CD14-positive monocyte (primary cell): ENCODE results near the gene TRAPPC12. TPM values are rescaled to one million over a fixed set of nuclear protein-coding genes. Genes with fewer than 3 reads are reported as not detected.
A peak's percentile ranks its signal among the peaks of the same experiment; 100 is the strongest.

ENCODE experiments used
- DNase-seq, 3 donors: peaks; one replicate each; pipeline ENCODE4 v3.0.0-alpha.2; 2011 to 2022
- H2AFZ ChIP-seq: 2 replicates; pipeline ENCODE4 v1.6.0; 2012; ENCODE audit warnings: mild to moderate bottlenecking, low read depth, low read length, inconsistent platforms; ENCODE audit not compliant: insufficient read depth, poor library complexity, severe bottlenecking
- H3K27ac ChIP-seq, 2 donors: 1 replicate in 1 of 2; 2 replicates in 1 of 2; pipeline ENCODE4 v1.5.1; 2012 to 2013; ENCODE audit warnings: low read length in 2 of 2, control low read depth in 1 of 2, inconsistent platforms in 1 of 2, low read depth in 1 of 2, mild to moderate bottlenecking in 1 of 2
- H3K27me3 ChIP-seq, 2 donors: one replicate each; pipeline versions ENCODE4 v1.6.0 to v1.6.1; 2011 to 2013; ENCODE audit warnings: low read length in 2 of 2; ENCODE audit not compliant: control insufficient read depth in 2 of 2, insufficient read depth in 2 of 2
- H3K36me3 ChIP-seq, 2 donors: replicated peaks in 1 of 2; 1 replicate in 1 of 2; 2 replicates in 1 of 2; pipeline versions ENCODE4 v1.5.1 to v1.6.1; 2012 to 2013; ENCODE audit warnings: low read length in 2 of 2, control low read depth in 1 of 2, inconsistent platforms in 1 of 2, mild to moderate bottlenecking in 1 of 2; ENCODE audit not compliant: insufficient read depth in 2 of 2, control insufficient read depth in 1 of 2
- H3K4me1 ChIP-seq, 2 donors: 1 replicate in 1 of 2; 2 replicates in 1 of 2; pipeline versions ENCODE4 v1.5.1 to v1.6.1; 2012 to 2013; ENCODE audit warnings: low read length in 2 of 2, control low read depth in 1 of 2, inconsistent platforms in 1 of 2, mild to moderate bottlenecking in 1 of 2, moderate library complexity in 1 of 2; ENCODE audit not compliant: insufficient read depth in 2 of 2, control insufficient read depth in 1 of 2
- H3K4me2 ChIP-seq: replicated peaks from 2 replicates; pipeline ENCODE3; 2012; ENCODE audit warnings: low read length, moderate library complexity, mild to moderate bottlenecking; ENCODE audit not compliant: poor library complexity, severe bottlenecking; ENCODE audit errors: extremely low read depth
- H3K4me3 ChIP-seq, 3 experiments: fragments of 200-600 bp in 1 of 3; sonication (generic) in 1 of 3; replicated peaks in 1 of 3; 1 replicate in 2 of 3; 2 replicates in 1 of 3; pipeline ENCODE4 v1.5.1; 2011 to 2013; ENCODE audit warnings: low read length in 3 of 3, mild to moderate bottlenecking in 3 of 3, control low read depth in 2 of 3, low read depth in 2 of 3, inconsistent platforms in 1 of 3, moderate library complexity in 1 of 3
- H3K79me2 ChIP-seq: 2 replicates; pipeline ENCODE4 v1.6.0; 2012; ENCODE audit warnings: mild to moderate bottlenecking, control low read depth, inconsistent platforms, low read length, moderate library complexity; ENCODE audit not compliant: insufficient read depth
- H3K9ac ChIP-seq: 2 replicates; pipeline ENCODE4 v1.6.0; 2017; ENCODE audit warnings: low read length, mild to moderate bottlenecking; ENCODE audit not compliant: insufficient read depth, poor library complexity, severe bottlenecking
- H3K9me3 ChIP-seq, 2 donors: replicated peaks in 1 of 2; 1 replicate in 1 of 2; 2 replicates in 1 of 2; pipeline versions ENCODE4 v1.5.1 to v1.6.1; 2012 to 2013; ENCODE audit warnings: low read length in 2 of 2, control low read depth in 1 of 2; ENCODE audit not compliant: control insufficient read depth in 1 of 2, insufficient read depth in 1 of 2
- H4K20me1 ChIP-seq: 2 replicates; pipeline ENCODE4 v1.6.0; 2012; ENCODE audit warnings: mild to moderate bottlenecking, low read length, control low read depth, moderate library complexity; ENCODE audit not compliant: insufficient read depth
- H3K27ac Mint-ChIP-seq, 7 donors: one replicate each; pipeline ENCODE4 v1.8.0; 2020; ENCODE audit warnings: mild to moderate bottlenecking in 7 of 7, mixed read lengths in 7 of 7, moderate library complexity in 6 of 7, inconsistent platforms in 2 of 7
- H3K27me3 Mint-ChIP-seq, 3 donors: one replicate each; pipeline ENCODE4 v1.8.0; 2021 to 2022; ENCODE audit warnings: low read depth in 3 of 3, mild to moderate bottlenecking in 3 of 3, mixed read lengths in 3 of 3, moderate library complexity in 3 of 3, inconsistent platforms in 1 of 3
- H3K36me3 Mint-ChIP-seq, 2 donors: one replicate each; pipeline ENCODE4 v1.8.0; 2020; ENCODE audit warnings: mixed read lengths in 2 of 2, inconsistent platforms in 1 of 2, mild to moderate bottlenecking in 1 of 2
- H3K4me1 Mint-ChIP-seq: one replicate; pipeline ENCODE4 v1.8.0; 2020; ENCODE audit warnings: mild to moderate bottlenecking, mixed read lengths
- H3K4me3 Mint-ChIP-seq, 2 donors: one replicate each; pipeline ENCODE4 v1.8.0; 2020; ENCODE audit warnings: mild to moderate bottlenecking in 2 of 2, mixed read lengths in 2 of 2, moderate library complexity in 1 of 2
- H3K9me3 Mint-ChIP-seq, 7 donors: one replicate each; pipeline ENCODE4 v1.8.0; 2020 to 2022; ENCODE audit warnings: mixed read lengths in 7 of 7, mild to moderate bottlenecking in 6 of 7, moderate library complexity in 6 of 7, inconsistent platforms in 2 of 7
- WGBS: methylation state at CpG from one replicate; pipeline ENCODE4 v1.1.5; 2013; ENCODE audit warnings: missing lambda C conversion rate; ENCODE audit not compliant: insufficient coverage; 5-methylcytosine and 5-hydroxymethylcytosine counted together
- intact Hi-C, 2 donors: fragments of 100-400 bp; cut with micrococcal nuclease; formaldehyde crosslinking; loops; one replicate each; pipeline versions ENCODE4 v1.15.0 to v1.15.1; 2023
- polyA plus RNA-seq, 3 donors: library from polyadenylated mRNA; depleted of rRNA in 1 of 3; unstranded in 2 of 3; stranded (reverse) in 1 of 3; fragments of 300-500 nt in 2 of 3; fragments of >200 nt in 1 of 3; fragmentation: Illumina TruSeq in 2 of 3; gene quantifications; 1 replicate in 2 of 3; 2 replicates in 1 of 3; pipeline ENCODE4 v1.2.3, GENCODE V29; 2012 to 2021
- TF ChIP-seq, protein P1 (sequence below): fragments of 200-600 bp; IDR thresholded peaks from one replicate; pipeline ENCODE4 v1.8.0; 2022; ENCODE audit warnings: antibody characterized with exemption, mild to moderate bottlenecking

The TRAPPC12 gene
- polyA plus RNA-seq, 3 donors, result 26.6 to 72.1 (median 44.7) TPM

DNA sequence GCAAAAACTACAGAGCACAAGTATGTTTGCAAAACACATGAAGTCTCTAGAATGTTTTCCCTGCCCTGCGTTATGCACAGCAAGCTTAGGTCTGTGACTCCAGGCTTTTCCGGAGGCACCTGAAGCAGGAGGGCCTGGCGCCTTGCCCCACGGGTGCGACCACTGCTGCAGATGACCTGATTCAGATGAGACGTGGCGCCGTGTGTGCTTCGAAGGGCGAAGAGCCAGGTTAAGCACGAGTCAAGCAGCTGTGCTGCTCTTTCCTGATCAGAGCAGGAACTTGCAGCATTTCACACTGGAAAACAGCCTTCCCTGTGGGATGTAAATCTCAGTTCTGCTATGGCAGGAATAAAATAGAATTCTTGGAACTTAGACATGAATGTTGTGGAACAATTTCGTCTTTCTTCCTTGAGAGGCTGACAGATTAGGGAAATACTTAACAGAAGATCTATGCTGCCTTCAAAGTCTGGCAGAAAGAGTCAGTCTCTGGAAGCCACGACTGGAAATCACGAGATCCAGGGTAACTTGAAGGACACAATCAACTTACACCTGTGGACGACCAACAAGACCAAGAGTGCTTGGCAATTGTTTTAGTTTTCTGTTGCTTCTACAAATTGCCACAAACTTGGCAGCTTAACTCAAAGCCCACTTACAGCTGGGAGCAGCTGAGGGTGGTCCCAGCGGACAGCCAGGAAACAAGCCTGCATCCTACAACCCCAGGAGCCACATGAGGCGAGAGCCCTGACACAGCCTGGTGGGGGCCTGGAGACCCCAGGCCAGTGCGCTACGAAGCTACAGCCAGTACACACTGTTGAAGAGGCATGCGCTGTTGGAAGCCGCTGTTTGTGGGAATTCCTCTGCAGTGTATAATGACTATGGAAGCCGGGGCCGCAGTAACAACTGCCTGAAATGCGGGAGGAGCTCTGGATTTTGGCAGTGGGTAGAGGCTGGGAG is 44.8 kb upstream of the TRAPPC12 start:
- Histone ChIP-seq H2AFZ (no peak overlapping the region), H3K9me3 (peaks cover 5 to 19% of the 10 kb centered on the region in 2 donors), H3K4me1 (no peaks in the 10 kb centered on the region), H3K4me3 (no peak overlapping the region), H3K9ac (no peak overlapping the region), H3K79me2 (no peaks in the 10 kb centered on the region), H3K27ac (no peak overlapping the region), H4K20me1 (no peaks in the 10 kb centered on the region), H3K4me2 (no peak overlapping the region), H3K36me3 (peaks cover 37 to 76% of the 10 kb centered on the region in 2 donors), H3K27me3 (no peaks in the 10 kb centered on the region)
- DNase-seq, result no peak
- TF ChIP-seq, protein P1, sequence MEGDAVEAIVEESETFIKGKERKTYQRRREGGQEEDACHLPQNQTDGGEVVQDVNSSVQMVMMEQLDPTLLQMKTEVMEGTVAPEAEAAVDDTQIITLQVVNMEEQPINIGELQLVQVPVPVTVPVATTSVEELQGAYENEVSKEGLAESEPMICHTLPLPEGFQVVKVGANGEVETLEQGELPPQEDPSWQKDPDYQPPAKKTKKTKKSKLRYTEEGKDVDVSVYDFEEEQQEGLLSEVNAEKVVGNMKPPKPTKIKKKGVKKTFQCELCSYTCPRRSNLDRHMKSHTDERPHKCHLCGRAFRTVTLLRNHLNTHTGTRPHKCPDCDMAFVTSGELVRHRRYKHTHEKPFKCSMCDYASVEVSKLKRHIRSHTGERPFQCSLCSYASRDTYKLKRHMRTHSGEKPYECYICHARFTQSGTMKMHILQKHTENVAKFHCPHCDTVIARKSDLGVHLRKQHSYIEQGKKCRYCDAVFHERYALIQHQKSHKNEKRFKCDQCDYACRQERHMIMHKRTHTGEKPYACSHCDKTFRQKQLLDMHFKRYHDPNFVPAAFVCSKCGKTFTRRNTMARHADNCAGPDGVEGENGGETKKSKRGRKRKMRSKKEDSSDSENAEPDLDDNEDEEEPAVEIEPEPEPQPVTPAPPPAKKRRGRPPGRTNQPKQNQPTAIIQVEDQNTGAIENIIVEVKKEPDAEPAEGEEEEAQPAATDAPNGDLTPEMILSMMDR, result no peak
- intact Hi-C loops, result no loop called here
- Mint-ChIP-seq H3K27ac (no peak overlapping the region), H3K4me1 (no peaks in the 10 kb centered on the region), H3K4me3 (no peak overlapping the region), H3K27me3 (peaks cover 0 to 2% (median 0%) of the 10 kb centered on the region in 3 donors), H3K9me3 (peaks cover 4 to 19% (median 14%) of the 10 kb centered on the region in 7 donors), H3K36me3 (peaks cover 68 to 75% of the 10 kb centered on the region in 2 donors)
- WGBS, result 99% methylated on average over 24 of the region's 24 CpGs

DNA sequence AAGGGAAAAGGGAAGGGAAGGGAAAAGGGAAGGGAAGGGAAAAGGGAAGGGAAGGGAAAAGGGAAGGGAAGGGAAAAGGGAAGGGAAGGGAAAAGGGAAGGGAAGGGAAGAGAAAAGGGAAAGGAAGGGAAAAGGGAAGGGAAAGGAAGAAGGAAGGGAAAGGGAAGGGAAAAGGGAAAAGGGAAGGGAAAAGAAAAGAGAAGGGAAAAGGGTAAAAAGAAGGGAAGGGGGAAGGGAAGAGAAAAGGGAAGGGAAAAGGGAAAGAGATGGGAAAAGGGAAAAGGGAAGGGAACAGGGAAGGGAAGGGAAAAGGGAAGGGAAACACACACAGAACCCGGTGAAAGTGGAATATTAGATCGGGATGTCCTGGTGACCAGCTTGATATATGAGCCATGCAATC is 42.6 kb upstream of the TRAPPC12 start:
- H3K36me3 ChIP-seq, result peaks cover 26 to 65% of the 10 kb centered on the region in 2 donors
- Mint-ChIP-seq H3K9me3 (peaks cover 4 to 24% (median 15%) of the 10 kb centered on the region in 7 donors), H3K4me3 (no peak overlapping the region), H3K4me1 (no peaks in the 10 kb centered on the region), H3K36me3 (peaks cover 65 to 71% of the 10 kb centered on the region in 2 donors), H3K27me3 (no peaks in the 10 kb centered on the region), H3K27ac (peak overlapping the region in 1 of 7 donors; percentile 50)
- intact Hi-C loops, result no loop called here
- no peaks in the 10 kb centered on the region for H3K79me2 ChIP-seq
- no peaks in the 10 kb centered on the region for H3K27me3 ChIP-seq
- H3K9ac ChIP-seq, result no peak overlapping the region
- no peak for DNase-seq
- TF ChIP-seq, protein P1, result no peak
- H2AFZ ChIP-seq, result no peak overlapping the region
- H4K20me1 ChIP-seq, result no peaks in the 10 kb centered on the region
- WGBS, result no CpG with 5 or more reads among the region's 2 CpGs
- no peaks in the 10 kb centered on the region for H3K4me1 ChIP-seq
- H3K4me2 ChIP-seq, result no peak overlapping the region
- no peak overlapping the region for H3K4me3 ChIP-seq
- no peak overlapping the region for H3K27ac ChIP-seq
- H3K9me3 ChIP-seq, result peaks cover 5 to 23% of the 10 kb centered on the region in 2 donors
